GM13976 (cell line): ENCODE data around the gene NONO.
"Not testable (repeated sequence)": the region's sequence is repeated elsewhere in the genome, so short reads cannot be mapped to it uniquely, and the experiment has no call there.

Experiments
- DNase-seq: peaks from one replicate; pipeline ENCODE4 v3.0.0; 2012; ENCODE audit warnings: low spot score
- CTCF ChIP-seq: IDR thresholded peaks from 2 replicates; pipeline ENCODE4 v1.5.1; 2012; ENCODE audit warnings: borderline replicate concordance, mild to moderate bottlenecking; ENCODE audit not compliant: insufficient read depth; ENCODE audit errors: extremely low read depth, missing control alignments, control extremely low read depth
- in situ Hi-C: fragments of 300-500 bp; cut with MboI; formaldehyde crosslinking; loops from one replicate; pipeline ENCODE4 v1.12.0; 2022; ENCODE audit warnings: low sequenced_read_pairs, mixed read lengths, inconsistent platforms; ENCODE audit not compliant: unreplicated experiment

The NONO gene

GRCh38 chrX:71292669-71293365 is 9.4 kb downstream of the NONO start:
- TF ChIP-seq CTCF = no peak
- in situ Hi-C loops = no loop called here
- DNase-seq = no peak

GRCh38 chrX:71296806-71297205 is 13.4 kb downstream of the NONO start:
- in situ Hi-C loops = no loop called here

GRCh38 chrX:71298119-71298518 is 14.7 kb downstream of the NONO start:
- DNase-seq = no peak
- in situ Hi-C loops = no loop called here
- TF ChIP-seq CTCF = no peak

More at GRCh38 chrX:71296806-71297205, 13.4 kb downstream of the NONO start:
- DNase-seq = no peak
- no peak for TF ChIP-seq CTCF

GRCh38 chrX:71300064-71300463 is 16.6 kb downstream of the NONO start:
- DNase-seq, in situ Hi-C loops: not testable (repeated sequence)

GRCh38 chrX:71300495-71300894 is 17.1 kb downstream of the NONO start:
- DNase-seq, in situ Hi-C loops: not testable (repeated sequence)

- in situ Hi-C loops = no loop called here
- no peak for DNase-seq
- TF ChIP-seq CTCF = no peak
Observed at GRCh38 chrX:71301195-71301924, 17.9 kb downstream of the NONO start, which contains the start of gene ITGB1BP2. Gene ITGB1BP2, plus strand, starts transcription at chrX:71301750. Its CDS starts 57 bp downstream, at chrX:71301807.

GRCh38 chrX:71302461-71303213 is 19.2 kb downstream of the NONO start:
- in situ Hi-C loops = no loop called here
- no peak for DNase-seq
- no peak for TF ChIP-seq CTCF
